Erythroblast (primary cell): Measurements from ENCODE around the gene LDB3.

Experiments
- GATA1 ChIP-seq: IDR thresholded peaks from 2 replicates; pipeline ENCODE4 v1.6.1; 2011; ENCODE audit warnings: low read depth, mild to moderate bottlenecking, control low read depth, low read length, moderate library complexity
- POLR2A ChIP-seq: IDR thresholded peaks from 2 replicates; pipeline ENCODE4 v1.6.1; 2011; ENCODE audit warnings: mild to moderate bottlenecking, low read length

GRCh38 chr10:86658261-86658741, 10.0 kb upstream of the LDB3 start:
- TF ChIP-seq POLR2A (no peak), GATA1 (no peak)
